ENCODE results near the gene SLC3A2.

SLC3A2 gene

DNA sequence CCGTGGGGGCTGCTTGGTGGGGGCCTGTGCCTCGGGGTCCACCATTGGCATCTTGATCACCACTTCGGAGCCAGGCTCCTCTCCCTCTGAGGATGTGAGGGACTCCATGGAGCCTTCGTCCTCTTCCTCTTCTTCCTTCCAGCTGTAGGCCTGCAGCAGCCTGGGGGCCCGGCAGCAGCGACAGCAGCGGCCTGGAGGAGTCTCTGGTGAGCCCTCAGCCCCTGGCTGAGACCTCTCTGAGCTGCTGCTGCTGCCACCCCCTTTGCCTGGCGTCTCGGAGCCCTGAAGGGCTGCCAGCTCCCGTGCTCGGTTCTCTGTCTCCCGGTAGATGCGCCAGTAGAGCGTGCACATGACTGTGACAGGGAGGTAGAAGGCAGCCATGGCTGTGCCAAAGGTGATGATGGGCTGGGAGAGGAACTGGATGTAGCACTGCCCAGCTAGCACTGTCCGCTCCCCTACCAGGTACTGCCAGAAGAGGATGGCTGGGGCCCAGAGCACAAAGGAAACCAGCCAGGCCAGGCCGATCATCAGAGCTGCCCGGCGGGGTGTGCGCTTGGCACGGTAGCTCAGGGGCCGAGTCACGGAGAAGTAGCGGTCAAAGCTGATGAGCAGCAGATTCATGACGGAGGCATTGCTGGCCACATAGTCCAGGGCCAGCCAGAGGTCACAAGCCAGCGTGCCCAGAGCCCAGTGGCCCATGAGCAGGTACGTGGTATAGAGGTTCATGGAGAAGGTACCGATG, 29.6 kb downstream of the SLC3A2 start:
- DNase-seq (ENCODE audit: low read depth in 2 of 2) = no peak

DNA sequence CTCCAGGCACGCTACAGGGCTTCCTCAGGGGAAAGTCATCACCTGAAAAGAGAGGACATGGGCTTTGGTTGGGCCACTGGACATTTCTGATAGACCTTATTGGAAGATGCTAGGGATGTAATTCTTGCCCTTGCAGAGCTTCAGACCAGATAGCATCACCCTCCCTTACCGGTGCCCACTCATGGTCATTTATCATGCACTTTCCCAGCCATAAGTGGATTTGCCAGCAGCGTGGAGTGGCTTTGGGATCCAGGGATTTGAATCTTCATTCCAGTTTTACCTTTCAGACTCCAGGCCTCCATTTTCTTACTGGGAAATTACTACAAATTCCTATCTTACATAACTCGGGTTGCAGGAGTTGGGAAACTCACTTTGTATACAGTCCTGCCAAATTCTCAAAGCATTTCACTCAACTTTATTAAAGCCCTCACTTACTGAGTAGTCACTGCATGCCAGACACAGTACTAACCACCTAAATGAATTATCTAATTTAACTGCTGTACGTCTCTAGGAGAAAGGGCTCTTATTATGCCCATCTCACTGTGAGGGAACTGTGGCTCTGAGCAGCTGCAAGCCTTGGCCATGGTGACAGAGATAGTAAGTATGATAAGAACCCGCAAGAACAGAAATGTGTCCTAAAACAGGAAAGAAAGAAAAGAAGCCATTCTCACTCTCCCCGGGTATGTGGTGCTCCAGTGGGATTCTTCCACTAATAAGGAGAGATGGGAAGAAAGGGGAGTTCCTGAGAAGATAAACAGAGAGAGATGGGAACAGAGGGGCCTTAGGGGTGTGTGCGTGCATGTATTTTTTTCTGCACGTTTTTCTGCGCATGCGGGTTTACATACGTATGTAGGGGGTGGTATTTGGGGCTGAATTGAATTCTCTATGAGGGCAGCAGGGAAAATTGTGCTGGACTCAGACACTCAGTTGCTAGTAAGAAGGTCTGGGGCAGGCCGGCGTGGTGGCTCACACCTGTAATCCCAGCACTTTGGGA, 30.7 kb downstream of the SLC3A2 start:
- no peak for DNase-seq (ENCODE audit: low read depth in 2 of 2)

DNA sequence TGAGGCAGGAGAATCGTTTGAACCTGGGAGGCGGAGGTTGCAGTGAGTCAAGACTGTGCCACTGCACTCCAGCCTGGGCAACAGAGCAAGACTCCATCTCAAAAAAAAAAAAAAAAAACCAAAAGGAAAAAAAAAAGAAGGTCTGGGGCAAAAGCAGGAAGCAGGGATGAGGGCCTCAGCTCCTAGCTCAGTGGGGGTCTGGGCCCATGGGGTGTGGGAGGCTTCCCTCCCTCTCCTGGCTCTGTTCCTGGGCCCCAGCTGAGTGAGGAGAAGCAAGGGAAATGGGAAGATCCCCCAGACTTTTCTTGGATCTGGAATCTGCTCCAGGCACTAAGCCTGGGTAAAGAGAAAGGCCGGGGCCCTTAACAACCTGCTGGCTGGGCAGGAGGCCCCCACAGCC, 31.6 kb downstream of the SLC3A2 start:
- DNase-seq (ENCODE audit: low read depth in 2 of 2) = no peak

DNA sequence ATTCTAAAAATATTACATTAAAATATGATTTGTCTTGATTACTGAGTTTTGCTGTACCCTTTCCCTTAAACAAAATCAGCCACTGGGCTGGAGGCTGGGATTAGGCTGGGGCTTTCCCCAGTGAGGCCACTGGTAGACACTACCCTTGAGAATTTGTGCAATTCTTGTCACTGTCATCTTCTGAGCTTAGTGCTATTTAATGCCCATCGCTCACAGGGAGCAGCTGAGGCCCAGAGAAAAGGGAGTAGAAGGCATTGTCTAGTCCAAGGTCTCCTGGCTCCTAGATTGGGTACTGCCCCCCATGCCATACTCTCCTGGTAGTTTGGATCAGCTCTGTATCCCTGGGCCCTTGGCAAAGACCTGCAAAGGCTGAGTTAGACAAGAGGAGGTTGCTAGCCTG, 33.7 kb downstream of the SLC3A2 start:
- DNase-seq (ENCODE audit: low read depth in 2 of 2) = no peak

DNA sequence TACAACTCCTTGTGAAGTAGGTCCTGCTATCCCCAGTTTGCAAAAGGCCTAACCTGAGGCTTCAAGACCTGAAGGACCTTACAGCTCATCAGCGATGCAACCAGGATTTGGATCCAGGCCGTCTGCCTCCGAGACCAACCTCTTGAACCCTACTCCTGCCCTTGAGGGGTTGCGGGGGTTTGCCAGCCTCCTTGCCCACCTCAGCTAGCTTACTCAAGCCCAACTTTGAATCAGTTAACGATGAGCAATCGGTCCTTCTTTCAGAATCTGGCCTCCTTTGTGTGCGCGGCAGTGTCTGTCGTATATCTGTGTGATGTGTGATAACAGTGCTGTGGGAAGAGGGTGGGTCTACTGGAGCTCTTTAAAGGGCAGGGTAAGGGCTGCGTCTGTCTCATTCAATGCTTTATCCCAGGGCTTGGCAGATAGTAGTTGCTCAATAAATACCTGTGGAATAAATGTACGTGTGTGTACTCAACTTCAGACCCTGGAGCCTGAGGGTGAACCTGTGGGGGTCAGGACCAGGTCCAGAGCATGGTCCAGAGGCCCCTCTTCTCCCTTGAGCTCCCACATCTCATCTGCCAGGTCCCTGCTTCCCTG, 37.3 kb downstream of the SLC3A2 start:
- no peak for DNase-seq (ENCODE audit: low read depth in 2 of 2)

DNA sequence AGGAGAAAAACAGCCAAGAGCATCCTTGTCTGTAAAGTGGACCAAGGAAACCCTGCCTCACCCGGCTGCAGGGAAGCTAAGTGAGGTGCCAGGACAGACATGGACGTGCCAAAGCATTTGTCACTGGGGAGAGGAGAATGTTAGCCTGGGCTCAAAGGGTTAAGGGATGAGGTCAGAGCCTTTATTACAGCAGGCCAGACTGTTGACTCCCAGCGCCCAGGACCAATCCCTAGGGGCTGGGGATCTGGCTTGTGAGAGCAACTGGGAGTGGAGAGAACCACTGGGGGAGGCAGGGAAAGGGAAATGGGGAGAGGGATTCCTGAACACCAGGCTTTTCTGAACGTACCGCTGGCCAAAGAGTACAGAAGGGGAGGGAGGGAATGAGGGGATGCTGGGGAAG, 37.8 kb downstream of the SLC3A2 start:
- DNase-seq (ENCODE audit: low read depth in 2 of 2) = no peak

DNA sequence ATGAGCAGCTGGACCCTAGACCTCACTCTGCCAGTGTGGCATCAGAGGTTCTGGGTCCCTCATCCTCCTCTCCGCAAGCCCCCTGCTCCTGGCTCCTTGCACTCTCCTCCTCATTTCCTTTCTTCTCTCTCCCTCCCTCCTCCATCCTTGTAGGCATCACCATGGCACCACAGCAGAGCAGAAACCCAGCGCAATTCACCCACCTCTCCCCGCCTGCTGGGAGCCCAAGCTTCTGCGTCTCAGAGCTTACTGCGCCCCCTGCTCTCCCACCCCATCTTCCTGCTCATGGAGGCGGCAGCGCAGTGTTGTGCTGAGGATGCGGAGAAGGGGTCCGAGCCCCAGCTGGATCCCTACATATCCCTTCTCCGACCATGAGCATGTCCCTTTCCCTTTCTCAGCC, 38.8 kb downstream of the SLC3A2 start:
- no peak for DNase-seq (ENCODE audit: low read depth in 2 of 2)

DNA sequence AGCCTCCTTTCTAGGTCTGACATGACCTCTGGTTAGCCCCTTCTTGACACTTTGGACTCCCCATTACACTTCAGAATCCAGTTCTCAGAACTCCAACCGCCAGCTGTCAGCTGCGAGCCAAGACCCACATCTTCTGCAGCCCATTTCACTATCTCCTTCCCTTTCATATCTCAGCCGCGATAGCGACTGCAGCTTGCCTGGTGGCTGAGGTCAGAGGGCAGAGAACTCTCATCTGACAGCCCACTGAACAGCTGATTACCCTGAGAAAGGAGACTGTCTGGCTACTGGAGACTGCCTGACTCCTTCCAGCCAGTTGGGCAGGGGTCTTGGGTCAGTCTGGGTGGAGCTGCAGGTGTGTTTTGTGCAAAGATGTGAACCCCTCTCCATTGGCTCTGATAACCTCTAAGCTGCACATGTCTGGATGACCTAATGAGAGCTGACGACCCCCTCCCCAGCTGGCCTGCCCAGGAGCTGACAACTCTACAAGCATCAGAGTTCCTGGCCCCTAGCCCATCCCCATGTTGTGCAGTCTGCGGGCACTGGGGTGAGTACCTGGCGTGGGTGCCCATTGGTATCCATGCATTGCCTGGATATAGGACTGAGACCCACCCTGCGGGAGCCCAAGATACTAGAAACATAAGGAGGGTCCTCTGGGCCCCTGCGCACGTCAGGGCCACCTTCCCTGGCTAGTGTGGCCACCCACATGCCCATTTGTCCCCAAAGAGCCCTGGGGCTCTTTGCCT, 39.4 kb downstream of the SLC3A2 start:
- no peak for DNase-seq (ENCODE audit: low read depth in 2 of 2)

DNA sequence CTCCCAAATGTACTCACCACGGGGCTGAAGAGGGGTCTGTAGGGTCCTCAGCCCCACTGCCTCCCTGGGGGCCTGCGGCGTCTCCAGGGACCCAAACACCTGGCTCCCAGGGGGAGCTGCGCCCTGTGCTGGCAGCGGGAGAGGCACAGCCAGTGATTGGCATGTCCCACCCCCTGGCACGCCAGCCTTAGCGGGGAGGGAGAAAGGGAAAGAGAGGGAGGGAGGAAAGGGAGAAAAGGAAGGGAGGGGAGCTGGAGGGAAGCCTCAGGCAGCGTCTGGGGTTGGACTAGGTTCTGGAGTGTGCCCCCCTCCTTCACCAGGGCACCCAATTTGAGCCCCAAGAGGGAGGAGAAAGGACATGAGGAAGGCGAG, 40.5 kb downstream of the SLC3A2 start, which contains the start of gene CHRM1:
CHRM1 (minus strand) TSS at position 163 of the 372 bp plus-strand sequence. CDS start 10,263 bp downstream, outside the sequence.
- DNase-seq (ENCODE audit: low read depth in 2 of 2) = no peak

DNA sequence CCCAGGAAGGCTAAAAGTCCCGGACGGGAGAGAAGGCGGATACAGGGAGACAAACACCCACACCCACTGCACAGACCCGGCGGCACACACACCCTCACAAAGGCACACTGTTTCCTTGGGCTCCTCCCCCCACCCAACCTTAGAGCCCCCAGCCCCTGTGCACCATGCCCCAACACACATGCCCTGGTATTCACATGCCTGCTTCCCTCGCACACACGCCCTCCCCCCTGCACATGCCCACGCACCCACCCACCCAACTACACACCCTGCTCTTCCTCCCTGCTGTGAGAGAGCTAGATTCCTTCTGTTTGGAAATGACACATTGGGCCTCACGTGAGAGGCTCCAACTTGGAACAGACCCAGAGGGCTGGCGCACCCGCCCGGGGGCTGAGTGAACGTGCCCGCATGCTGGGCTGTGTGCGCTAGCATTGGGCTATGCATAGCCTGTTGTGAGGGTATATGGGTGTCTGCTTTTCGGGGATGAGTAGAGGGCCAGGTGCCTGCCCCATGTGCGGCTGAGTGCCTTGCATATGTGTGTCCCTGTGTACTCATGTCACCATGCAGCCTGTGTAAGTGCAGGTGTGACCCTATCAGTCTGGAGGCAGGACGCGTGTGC, 41.0 kb downstream of the SLC3A2 start:
- DNase-seq (ENCODE audit: low read depth in 2 of 2) = no peak

DNA sequence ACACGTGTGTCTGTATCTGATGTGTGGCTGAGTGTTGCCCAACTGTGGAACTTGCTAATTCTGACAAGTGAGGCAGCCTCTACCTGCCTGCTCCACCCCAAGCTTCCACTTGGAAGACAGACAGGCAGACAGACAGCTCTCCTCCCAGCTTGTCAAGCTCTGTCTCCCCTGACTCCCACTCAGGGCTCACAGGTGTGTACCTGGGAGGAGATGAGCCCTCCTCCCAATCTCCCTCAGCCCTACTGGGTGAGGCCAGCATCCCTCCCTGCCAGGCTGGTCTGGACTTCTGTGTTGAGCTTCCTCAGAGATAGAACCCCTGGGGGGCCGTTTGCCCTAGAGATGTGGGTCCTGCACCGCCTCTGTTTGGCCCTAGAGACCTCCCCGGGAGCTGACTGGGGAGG, 41.5 kb downstream of the SLC3A2 start:
- no peak for DNase-seq (ENCODE audit: low read depth in 2 of 2)

DNA sequence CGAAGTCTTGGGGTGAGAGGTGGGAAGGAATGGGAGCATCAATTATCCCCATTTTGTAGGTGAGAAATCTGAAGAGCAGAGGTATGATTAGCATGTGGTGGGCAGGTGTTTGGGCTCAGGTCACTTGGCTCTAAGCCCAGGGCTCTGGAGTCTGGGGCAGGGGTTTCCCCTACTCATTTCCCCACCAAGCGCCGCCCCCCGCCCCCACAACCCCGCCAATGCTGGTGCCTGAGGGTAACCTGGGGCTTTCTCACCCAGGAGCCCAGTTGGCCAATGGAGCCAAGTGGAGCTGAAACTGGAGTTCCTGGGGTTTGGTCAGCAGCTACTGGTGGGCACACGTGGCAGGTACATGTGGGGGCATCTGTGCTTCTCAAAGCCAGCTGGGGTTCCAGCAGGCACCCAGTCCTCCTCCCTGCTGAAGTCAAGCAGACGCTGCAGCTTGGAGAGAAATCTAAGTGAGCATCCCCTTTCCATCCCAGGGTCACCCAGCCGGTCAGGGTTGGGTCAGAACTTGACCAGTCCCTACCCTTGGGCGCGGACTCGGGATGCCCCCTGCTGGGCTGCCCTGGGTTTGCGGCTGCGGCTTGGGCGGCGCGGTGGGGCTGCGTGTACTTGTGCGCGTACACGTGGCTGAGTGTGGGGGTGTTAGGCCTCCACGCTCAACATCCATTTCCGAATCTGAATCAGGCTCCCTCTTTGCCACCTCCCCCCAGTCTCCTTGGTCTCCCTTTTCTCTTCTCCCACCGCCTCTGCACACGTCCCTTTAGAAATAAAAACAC, 42.1 kb downstream of the SLC3A2 start:
- peak in 1 of 2 donors; percentile 42 for DNase-seq (ENCODE audit: low read depth in 2 of 2)

DNA sequence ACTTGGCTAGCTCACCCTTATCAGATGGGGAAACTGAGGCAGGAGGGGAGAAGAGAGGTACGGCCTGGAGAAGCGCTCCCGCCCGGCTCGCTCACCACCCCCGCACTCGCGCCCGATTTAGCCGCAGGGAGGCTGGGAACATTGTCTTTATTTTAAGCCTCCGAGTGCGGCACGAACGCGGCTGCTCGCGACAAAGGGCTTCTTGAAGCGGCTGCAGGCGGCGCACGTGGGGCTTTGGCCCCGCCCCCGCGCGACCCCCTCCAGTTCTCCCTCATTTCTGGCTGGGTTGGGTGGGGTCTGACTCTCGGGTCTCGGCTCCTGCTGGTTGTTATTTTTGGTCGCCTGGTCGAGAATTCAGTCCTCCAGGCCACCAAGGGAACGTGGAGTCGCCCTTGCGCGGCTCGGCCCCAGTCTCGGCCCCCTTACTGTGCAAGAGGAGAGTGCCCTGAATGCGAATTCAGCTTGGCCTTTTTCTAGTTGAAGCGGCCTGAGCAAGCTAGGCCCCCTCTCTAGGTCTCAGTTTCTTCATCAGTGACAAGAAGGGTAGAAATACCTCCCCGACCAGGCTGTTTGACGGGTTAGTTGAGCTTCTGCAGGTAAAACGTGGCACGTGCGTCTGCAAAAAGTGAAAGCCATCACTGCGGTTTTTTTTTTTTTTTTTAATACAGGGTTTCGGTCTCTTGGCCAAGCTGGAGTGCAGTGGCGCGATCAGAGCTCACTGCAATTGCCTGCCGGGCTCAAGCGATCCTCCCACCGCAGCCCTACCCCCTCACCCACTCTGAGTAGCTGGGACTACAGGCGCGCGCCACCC, 43.1 kb downstream of the SLC3A2 start:
- peak in 1 of 2 donors; percentile 10 for DNase-seq (ENCODE audit: low read depth in 2 of 2)

DNA sequence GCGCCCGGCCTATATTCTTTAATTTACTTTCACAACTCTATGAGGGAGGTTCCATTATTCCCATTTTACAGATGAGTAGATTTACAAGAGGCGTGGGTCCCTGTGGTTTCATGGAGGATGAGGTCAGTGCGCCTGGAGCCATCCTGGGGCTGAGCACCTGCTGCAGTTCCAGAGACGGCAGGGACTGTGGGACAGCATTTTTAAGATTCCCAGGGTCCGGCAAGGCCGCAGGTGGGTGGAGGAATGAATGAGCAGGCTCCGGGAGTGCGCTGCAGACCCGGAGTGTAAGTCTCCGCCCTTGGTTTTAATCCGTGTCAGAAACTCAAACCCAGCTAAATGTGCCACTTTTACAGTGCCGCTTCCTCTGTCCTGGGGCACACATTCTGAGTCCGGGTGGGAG, 44.6 kb downstream of the SLC3A2 start:
- no peak for DNase-seq (ENCODE audit: low read depth in 2 of 2)

DNA sequence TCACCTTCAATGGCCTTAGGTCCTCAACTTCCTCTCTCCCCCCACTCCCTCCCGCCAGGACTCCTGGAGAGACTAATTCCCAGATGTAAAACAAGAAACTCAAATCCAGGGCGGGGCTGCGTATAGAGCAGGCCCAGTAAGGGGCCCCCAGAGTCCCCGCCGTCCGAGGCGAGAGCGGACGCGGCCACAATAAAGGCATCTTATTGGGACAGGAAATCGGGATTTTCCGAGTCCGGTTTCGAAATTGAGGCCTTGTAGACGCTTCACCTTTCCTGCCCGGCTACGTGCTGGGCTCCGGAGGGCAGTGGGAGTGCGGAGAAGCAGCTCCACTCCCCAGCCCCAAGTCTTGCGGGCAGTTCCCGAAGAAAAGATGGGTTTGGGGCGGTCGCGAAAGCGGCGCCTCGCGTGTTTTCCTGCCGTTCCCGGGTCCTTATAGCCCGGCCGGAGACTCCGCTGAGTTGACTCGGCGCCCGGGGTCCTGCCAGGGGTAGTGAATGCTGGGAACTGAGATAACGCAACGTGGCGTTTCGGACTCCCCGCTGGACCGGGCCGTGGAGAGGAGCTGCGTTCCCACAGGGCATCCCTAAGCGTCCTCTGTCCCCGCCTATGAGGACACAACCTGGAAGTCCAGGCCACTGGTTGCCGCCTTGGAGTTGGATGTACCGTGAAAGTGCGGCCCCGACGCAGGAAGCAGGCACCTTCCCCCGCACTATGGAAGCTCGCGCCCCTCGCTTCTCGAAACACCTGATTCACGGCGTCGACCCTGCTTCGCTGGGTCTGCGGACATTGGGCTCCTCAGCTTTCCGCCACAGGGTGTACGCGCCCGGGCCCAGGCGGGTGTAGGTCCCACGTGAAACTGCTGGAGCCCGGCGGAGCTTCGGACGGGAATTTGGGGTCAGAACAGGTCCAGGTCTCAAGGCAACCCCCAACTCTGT, 45.3 kb downstream of the SLC3A2 start:
- no peak for DNase-seq (ENCODE audit: low read depth in 2 of 2)

DNA sequence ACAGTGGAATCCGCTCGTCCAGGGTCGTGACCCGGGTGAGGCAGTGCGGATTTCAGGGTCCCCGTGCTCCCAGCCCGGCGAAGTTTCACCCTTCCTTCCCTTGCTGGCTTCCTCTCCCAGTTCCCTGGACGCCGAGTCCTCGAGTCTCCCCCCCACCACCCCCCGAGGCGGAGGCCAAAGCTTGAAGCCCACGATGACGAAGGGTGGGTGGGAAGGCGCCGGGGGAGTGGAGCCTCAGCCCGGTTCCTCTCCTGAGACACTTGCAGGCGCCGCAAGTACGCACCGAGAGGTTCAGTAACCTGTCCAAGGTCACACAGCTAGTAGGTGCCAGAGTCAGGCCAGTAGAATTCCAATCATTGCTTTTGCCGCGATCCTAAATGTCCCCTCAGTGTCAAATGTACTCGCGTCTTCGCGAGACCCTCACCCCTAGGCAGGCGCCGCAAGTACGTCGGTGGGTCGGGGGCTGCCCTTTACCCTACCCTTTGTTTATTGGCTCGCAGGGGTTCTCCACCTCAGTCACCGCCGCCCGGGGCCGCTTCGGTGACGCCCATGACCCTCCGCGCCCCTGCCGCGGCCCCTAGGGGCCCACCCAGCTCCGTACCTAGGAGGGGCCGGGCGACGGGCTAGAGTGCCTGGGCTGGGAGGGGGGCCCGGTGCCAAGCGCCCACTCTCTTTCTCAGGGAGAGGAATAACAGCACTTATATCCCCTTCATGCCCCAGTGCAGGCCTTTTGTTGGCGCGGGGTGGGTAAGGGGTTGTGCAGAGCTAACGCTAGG, 46.2 kb downstream of the SLC3A2 start:
- no peak for DNase-seq (ENCODE audit: low read depth in 2 of 2)

DNA sequence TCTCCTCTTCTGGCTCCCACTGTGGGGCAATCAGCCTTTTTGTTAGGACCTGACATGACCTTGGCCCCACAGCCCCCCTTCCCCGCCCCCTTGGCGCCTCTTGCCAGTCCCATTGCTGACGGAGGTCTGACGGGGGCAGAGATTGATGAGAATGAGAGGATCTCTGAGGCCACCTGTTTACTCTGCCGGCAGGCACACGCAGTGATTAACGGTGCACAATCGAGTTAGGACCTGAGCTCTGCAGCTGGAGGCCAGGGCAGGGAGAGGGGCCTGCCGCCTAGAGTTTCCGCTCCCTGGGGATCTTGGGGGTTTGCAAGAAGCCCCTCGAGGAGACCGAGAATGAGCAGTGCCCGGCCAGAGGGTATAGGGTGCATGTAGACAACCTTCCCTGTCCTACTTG, 47.3 kb downstream of the SLC3A2 start:
- no peak for DNase-seq (ENCODE audit: low read depth in 2 of 2)

DNA sequence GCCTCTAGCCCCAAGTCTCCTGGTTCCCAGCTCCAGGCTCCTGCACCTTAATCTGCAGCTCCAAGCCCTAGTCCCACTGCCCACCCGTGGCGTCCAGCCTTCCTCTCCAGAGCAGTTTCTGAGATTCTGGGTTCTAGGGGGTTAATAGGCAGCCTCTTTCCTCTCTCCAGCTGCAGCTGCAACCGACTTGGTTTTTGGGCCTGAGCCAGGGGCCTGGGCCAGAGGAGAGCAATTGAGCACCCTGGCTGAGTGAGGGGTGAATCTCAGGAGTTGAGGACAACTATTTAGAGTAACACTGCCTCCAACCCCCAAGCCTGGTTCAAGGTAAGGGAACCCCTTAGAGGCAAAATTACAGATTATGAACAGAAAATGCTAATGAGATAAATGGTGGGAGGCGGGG, 49.5 kb downstream of the SLC3A2 start:
- no peak for DNase-seq (ENCODE audit: low read depth in 2 of 2)
